Right cardiac atrium (tissue), 5 donors: Measurements from ENCODE around the gene PLCL2. TPM values are rescaled to one million over a fixed set of nuclear protein-coding genes. Genes with fewer than 3 reads are reported as not detected.
A peak's percentile ranks its signal among the peaks of the same experiment; 100 is the strongest.

Experiments used
- ATAC-seq, 2 donors: fragments of 200-7000 bp; cut with Tn5 transposase; one replicate each; pipeline versions ENCODE4 v1.8.0 to v1.9.1; 2020; ENCODE audit warnings: moderate library complexity in 2 of 2, mild to moderate bottlenecking in 1 of 2
- DNase-seq, 3 donors: peaks; one replicate each; pipeline ENCODE4 v3.0.0-alpha.2; 2020
- H3K27ac ChIP-seq: one replicate; pipeline ENCODE4 v1.5.1; 2013; ENCODE audit warnings: mild to moderate bottlenecking, low read length, control low read depth, moderate library complexity
- H3K27me3 ChIP-seq: one replicate; pipeline ENCODE4 v1.6.1; 2013; ENCODE audit not compliant: control insufficient read depth, insufficient read depth
- H3K4me1 ChIP-seq: one replicate; pipeline ENCODE4 v1.6.1; 2013; ENCODE audit warnings: low read length; ENCODE audit not compliant: control insufficient read depth, insufficient read depth
- H3K4me3 ChIP-seq: one replicate; pipeline ENCODE4 v1.5.1; 2013; ENCODE audit warnings: low read length, control low read depth
- H3K9me3 ChIP-seq: one replicate; pipeline ENCODE4 v1.6.1; 2013; ENCODE audit warnings: low read length; ENCODE audit not compliant: control insufficient read depth
- WGBS: extraction: QIAGEN DNeasy Blood & Tissue Kit; methylation state at CpG from one replicate; pipeline ENCODE4 v1.1.7; 2013; 5-methylcytosine and 5-hydroxymethylcytosine counted together
- intact Hi-C, 4 donors: fragments of 100-400 bp; cut with DNase I; formaldehyde crosslinking; loops; one replicate each; pipeline versions ENCODE4 v1.11.0 to v1.14.0; 2022 to 2023
- polyA plus RNA-seq: library from polyadenylated mRNA; stranded (reverse); fragments of 200-250 nt; gene quantifications from one replicate; pipeline ENCODE4 v1.2.3, GENCODE V29; 2013
- total RNA-seq, 4 donors: library from RNA; stranded (reverse); fragmentation: NEBNext Ultra II Directional; extraction: Animal tissue kit (Norgen Biotek cat#: 25700); gene quantifications; one replicate each; pipeline ENCODE4 v1.2.1, GENCODE V29; 2021
- donor health status: healthy with polysubstance abuse.
- donor health status: DM: no; HTN: yes; CAD: no.
- donor health status: DM: no; HTN: no; CAD: no.
- donor health status: DM: no; HTN: yes; CAD: no; lungs with severe emphysema.
- donor health status: DM: yes; HTN: yes; CAD: no.

The PLCL2 gene
- total and polyA plus RNA-seq, 5 donors: 12.5 to 47.4 (median 36.9) TPM

DNA sequence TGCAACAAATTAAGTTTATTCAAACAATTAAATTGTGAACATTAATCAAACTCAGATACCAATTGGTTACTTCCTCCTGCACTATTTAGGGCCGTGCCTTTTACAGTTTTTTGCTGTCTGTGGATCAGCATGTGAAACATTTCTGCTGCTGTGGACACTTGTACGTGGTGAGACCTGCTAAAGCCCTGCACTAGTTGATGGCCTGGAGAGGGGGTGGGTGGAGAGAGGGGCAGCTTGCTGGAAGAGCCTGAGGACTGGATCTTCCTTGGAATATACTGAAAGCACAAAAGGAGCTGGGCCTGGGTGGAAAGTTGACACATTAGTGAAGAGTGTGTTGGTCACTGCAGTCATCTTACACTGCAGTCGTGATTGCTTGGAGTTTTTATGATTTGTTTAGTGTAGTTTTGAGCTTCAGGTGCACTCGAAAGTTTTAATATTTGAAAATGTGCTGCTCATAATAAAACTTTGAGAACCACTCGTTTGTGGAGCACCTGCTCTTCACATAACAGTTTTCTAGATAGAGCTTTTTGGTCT, 11.4 kb downstream of the PLCL2 start:
- H3K4me3 ChIP-seq: no peak overlapping the region
- H3K4me1 ChIP-seq: peaks cover 10% of the 10 kb centered on the region
- ATAC-seq (no peak), DNase-seq (no peak)
- H3K9me3 ChIP-seq: no peaks in the 10 kb centered on the region
- H3K27me3 ChIP-seq: no peaks in the 10 kb centered on the region
- intact Hi-C loops: no loop called here
- peak overlapping the region; percentile 5 for H3K27ac ChIP-seq
- WGBS: 70% methylated on average over 5 of the region's 5 CpGs

DNA sequence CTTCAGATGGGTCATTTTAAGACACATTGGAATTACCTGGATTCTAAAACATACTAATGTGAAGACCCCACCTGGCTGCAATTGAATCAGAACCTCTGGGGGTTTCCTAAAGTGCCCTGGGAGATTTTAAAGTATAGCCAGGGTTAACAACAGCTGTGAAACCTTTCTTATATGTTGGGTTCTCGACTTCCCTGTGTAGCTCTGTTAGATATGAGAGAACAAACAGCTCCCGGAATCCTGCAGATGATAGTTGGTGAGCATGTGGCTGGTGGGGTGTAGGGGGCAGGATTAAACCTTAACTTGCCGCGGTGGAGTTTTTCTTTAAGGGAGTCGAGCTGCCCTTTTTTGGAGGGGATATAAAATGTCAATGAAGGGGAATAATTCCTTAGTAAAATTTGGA, 12.1 kb downstream of the PLCL2 start:
- DNase-seq: no peak
- 74% methylated on average over 5 of the region's 5 CpGs for WGBS
- no peak for ATAC-seq
- peaks cover 11% of the 10 kb centered on the region for H3K4me1 ChIP-seq
- no peaks in the 10 kb centered on the region for H3K27me3 ChIP-seq
- intact Hi-C loops: no loop called here
- H3K27ac ChIP-seq: peak overlapping the region; percentile 38
- no peaks in the 10 kb centered on the region for H3K9me3 ChIP-seq
- no peak overlapping the region for H3K4me3 ChIP-seq

DNA sequence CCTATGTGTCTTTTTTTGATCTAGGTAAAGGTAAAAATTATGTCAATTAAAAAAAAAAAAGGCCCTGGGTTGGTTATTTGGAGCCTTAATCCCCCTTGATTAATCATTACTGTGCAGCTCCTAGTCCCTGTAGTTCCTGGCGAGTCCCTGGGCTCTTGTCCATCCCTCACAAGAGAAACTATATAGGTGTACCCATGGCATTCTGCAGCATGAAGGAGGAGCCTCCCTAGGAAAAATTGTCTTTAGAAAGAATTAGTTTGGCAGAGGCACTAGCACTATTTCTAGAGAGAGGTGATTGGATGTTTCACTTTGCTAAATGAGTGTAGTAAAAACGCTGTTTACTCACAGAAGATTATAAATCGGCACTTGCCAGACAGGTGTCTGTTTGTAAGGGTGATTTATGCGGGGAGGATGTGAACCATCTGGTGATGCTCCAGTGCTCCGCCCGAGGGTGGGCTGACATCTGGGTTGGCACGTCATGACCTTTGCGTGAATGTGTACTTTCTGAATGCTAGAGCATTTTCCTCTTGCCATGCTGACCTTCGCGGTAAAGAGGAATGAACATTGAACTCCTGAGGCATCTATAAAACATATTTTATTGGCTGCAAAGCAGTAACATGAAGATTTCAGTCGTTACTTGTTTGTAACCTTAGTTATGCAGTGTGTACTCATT, 12.6 kb downstream of the PLCL2 start:
- Histone ChIP-seq H3K4me3 (no peak overlapping the region), H3K27me3 (no peaks in the 10 kb centered on the region), H3K27ac (peak overlapping the region; percentile 91), H3K4me1 (peaks cover 13% of the 10 kb centered on the region), H3K9me3 (no peaks in the 10 kb centered on the region)
- 66% methylated on average over 11 of the region's 11 CpGs for WGBS
- intact Hi-C loops: no loop called here
- DNase-seq (no peak), ATAC-seq (no peak)

DNA sequence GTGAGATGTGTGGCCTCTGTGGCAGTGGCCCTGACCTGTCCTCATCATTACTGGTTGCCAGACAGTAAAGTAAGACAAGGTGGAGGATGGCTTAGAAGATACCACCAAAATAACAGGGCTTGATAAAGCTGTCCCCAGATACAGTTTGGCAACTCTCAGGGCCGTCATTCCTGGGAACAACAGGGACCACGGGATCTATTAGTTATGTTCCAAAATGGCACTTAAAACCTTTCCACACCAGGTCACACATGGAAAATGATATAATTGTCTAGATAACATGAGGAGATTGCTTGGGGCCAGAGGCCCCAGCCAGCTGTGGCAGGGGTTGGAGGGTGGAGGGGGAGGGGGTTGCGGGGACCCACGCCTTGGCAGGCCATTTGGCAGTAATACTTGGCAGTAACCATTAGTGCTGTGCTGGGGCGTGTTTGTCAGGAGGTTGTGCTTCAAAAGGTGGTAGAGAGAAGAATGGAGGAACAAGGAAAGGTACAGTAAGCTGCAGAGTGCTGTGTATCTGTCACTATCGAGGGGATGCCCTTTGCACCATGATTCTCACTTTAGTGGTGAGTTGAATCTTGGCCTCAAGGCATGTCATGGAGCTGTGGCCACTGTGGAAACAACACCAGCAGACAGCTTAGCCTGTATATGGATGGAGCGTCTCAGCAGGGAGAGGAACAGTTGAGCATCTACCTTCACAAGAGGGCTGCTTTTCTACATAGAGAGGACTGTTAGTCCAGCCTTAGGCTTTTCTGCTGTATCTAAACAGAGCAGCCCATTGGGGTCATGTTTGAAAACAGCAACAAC, 14.0 kb downstream of the PLCL2 start:
- peak; percentile 36 to 77 (median 74) for DNase-seq

DNA sequence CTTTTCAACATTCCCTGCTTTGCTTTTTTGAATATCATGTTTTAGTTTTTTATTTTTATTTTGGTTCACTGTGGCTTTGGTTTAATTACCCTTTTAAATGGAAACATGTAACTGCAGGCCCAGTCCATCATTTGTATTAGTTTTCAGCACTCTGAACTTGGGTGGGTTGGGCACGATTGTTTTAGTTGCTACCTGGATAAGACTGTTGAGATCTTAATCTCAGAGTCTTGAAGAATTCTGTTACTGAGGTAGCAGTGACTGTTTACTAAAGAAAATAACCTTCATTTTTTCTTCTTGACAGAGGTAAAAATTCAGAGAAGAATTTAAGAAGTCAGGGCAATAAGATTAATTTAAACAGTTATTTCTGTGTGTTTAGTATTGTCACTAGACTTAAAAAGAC, 15.2 kb downstream of the PLCL2 start:
- Histone ChIP-seq H3K4me1 (peaks cover 16% of the 10 kb centered on the region), H3K27me3 (no peaks in the 10 kb centered on the region), H3K9me3 (no peaks in the 10 kb centered on the region), H3K4me3 (no peak overlapping the region), H3K27ac (no peak overlapping the region)
- WGBS: 39% methylated on average over 1 of the region's 1 CpG
- intact Hi-C loops: no loop called here
- DNase-seq: no peak
- no peak for ATAC-seq

More for the DNA sequence above, 14.0 kb downstream of the PLCL2 start:
- H3K27ac ChIP-seq: peak overlapping the region; percentile 74
- peaks cover 11% of the 10 kb centered on the region for H3K4me1 ChIP-seq
- no peaks in the 10 kb centered on the region for H3K9me3 ChIP-seq
- no peak overlapping the region for H3K4me3 ChIP-seq
- intact Hi-C loops: no loop called here
- ATAC-seq: peak; percentile 72 to 86
- 65% methylated on average over 7 of the region's 7 CpGs for WGBS
- H3K27me3 ChIP-seq: no peaks in the 10 kb centered on the region

DNA sequence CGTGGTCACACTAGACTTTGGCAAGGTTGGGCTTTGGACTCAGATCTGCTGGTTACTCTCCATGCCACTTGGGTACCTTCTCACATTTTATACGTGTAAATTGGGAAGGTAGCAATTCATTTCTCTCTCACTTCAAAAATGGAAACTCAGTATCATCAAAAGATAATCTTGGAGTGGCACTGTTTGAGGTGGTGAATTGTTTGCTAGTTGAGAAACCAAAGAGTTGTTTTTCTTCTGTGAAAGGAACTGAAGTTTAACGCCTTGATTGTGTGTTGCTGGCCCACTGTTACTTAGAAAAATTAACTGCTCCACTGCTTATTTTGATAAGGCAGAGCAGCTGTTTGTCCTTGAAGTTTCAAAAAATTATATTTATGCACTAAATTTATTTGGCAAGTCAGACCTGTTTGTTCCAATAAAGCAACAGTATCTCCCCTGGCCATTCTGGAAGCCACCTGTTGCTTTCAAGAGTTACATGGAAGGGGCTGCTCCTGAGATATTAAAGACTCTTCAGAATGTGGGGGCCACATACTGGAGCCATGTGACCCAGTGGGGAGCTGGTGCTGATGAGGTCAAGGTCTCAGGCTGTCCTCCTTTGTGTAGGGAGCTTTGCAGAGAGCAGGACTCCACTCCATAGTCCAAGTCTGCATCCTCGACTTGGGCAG, 16.2 kb downstream of the PLCL2 start:
- Histone ChIP-seq H3K27me3 (no peaks in the 10 kb centered on the region), H3K4me3 (no peak overlapping the region), H3K27ac (peak overlapping the region; percentile 54), H3K4me1 (peaks cover 21% of the 10 kb centered on the region), H3K9me3 (no peaks in the 10 kb centered on the region)
- no peak for ATAC-seq
- 45% methylated on average over 4 of the region's 4 CpGs for WGBS
- DNase-seq: no peak
- intact Hi-C loops: no loop called here

DNA sequence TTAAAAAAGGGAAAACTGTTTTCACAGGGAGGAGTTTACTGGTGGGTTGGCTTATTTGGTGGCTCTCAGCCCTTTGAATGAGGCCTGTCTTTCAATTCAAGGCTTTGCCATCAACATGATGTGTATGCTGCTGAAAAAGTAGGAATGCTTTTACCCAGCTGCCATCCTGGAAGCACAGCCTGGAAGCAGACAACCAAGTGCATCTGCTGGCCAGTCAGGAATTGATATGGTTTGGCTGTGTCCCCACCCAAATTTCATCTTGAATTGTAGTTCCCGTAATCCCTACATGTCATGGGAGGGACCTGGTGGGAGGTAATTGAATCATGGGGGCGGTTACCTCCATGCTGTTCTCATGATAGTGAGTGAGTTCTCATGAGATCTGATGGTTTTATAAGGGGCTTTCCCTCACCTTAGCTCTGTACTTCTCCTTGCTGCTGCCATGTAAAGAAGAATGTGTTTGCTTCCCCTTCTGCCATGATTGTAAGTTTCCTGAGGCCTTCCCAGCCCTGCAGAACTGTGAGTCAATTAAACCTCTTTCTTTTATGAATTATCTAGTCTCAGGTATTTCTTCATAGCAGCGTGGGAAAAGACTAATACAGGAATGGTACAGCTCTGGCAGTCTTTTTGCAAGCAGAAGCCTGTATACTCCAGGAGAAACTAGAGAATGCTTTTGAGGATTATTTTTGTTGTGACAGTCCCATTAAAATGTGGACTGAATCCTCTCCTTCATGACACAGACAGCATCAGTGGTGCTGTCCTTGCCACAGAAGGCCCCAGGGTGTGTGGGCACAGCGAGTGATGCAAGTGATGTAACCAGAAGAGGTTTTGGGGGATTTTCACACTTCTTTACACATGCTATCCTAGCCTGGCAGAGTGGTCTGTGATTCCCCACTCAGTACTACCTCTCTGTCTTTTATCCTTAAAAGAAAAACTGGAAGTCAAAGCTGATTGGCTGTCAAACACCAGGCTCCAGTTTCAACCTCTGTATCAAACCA, 20.0 kb downstream of the PLCL2 start:
- H3K27me3 ChIP-seq: no peaks in the 10 kb centered on the region
- DNase-seq: no peak
- peak overlapping the region; percentile 23 for H3K27ac ChIP-seq
- no peaks in the 10 kb centered on the region for H3K9me3 ChIP-seq
- WGBS: 88% methylated on average over 4 of the region's 4 CpGs
- H3K4me1 ChIP-seq: peaks cover 24% of the 10 kb centered on the region
- intact Hi-C loops: no loop called here
- H3K4me3 ChIP-seq: no peak overlapping the region
- ATAC-seq: no peak

DNA sequence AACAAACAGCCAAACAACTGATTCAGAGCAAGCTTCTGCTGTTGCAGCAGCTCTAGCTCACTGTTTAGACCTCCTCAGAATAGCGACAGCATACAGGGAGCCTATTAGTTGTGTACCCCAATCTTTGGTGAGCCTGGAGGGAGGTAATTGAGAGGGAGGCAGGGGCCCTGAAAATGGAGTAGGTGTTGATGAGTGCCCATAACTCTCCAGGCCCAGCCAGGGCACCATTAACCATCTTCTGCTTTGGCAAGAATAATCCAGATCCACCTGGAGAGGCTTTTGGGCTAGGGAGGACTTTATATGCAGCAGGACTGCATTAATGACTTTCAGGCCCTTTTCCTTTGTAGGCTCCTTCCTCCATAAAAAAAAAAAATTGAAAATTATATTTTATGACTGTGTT, 20.9 kb downstream of the PLCL2 start:
- Histone ChIP-seq H3K4me3 (no peak overlapping the region), H3K4me1 (peaks cover 25% of the 10 kb centered on the region), H3K27me3 (no peaks in the 10 kb centered on the region), H3K27ac (peak overlapping the region; percentile 61), H3K9me3 (no peaks in the 10 kb centered on the region)
- ATAC-seq: no peak
- 91% methylated on average over 1 of the region's 1 CpG for WGBS
- intact Hi-C loops: no loop called here
- no peak for DNase-seq

DNA sequence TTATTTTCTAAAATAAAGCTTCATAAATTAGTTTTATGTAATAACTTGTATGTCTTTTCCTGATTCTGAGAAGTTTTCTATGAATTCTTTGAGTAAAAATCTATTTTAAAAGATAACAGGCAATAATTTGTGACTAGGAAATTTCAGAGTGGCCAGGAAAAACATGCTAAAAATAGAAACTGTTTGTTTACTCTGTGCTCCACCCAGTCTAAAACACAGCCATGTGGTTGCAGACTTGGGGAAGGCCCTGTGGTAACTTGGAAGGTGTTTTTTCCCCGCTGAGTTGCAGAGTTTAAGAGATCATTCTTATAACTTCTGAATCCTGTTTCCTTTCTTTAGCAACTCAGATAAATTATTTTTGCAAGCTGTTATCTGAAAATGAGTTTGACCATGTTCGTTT, 21.9 kb downstream of the PLCL2 start:
- ATAC-seq: peak; percentile 68 to 85
- no peak for DNase-seq
- H3K9me3 ChIP-seq: no peaks in the 10 kb centered on the region
- peaks cover 25% of the 10 kb centered on the region for H3K4me1 ChIP-seq
- WGBS: 7% methylated on average over 2 of the region's 2 CpGs
- no peak overlapping the region for H3K27ac ChIP-seq
- peak overlapping the region; percentile 20 for H3K4me3 ChIP-seq
- intact Hi-C loops: no loop called here
- H3K27me3 ChIP-seq: no peaks in the 10 kb centered on the region

DNA sequence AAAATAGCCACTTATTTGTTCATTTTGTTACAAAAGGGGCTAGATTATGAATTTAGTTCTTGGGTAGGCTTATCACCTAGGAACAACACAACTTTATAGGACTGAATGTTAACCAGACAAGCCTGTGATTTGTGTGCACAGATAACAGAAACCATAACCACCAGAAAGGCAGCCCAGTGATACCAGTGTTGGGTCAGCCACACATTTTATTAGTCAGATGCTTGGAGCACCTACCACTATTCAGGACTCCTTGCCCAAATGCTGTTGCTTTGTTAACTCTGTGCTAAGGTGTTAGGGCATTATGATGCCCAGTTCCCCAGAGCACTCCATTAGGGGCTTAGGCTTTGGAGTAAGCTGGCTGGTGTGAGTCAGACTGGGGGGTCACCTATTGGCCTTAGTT, 22.5 kb downstream of the PLCL2 start:
- Histone ChIP-seq H3K27me3 (no peaks in the 10 kb centered on the region), H3K9me3 (no peaks in the 10 kb centered on the region), H3K4me1 (peaks cover 22% of the 10 kb centered on the region), H3K27ac (peak overlapping the region; percentile 67), H3K4me3 (no peak overlapping the region)
- ATAC-seq: peak in 1 of 2 donors; percentile 53
- DNase-seq: no peak
- intact Hi-C loops: no loop called here
